Neural progenitor cell (in vitro differentiated cells): ENCODE measurements around the gene RBM45. TPM values are rescaled to one million over a fixed set of nuclear protein-coding genes. Genes with fewer than 3 reads are reported as not detected.
A peak's percentile ranks its signal among the peaks of the same experiment; 100 is the strongest.

Experiments used
- DNase-seq: peaks from one replicate; pipeline ENCODE4 v3.0.0-alpha.2; 2016; ENCODE audit warnings: low spot score
- H2AFZ ChIP-seq: fragments of 200-600 bp; sonication (generic); replicated peaks from 2 replicates; pipeline ENCODE4 v1.6.1; 2016; ENCODE audit warnings: antibody characterized with exemption
- H3F3A ChIP-seq: fragments of 200-600 bp; sonication (generic); 2 replicates; pipeline ENCODE4 v1.6.1; 2016; ENCODE audit warnings: antibody characterized with exemption, low read depth
- H3K27ac ChIP-seq: fragments of 200-600 bp; sonication (generic); 2 replicates; pipeline ENCODE4 v1.5.1; 2016; ENCODE audit warnings: mild to moderate bottlenecking
- H3K27me3 ChIP-seq: fragments of 200-600 bp; sonication (generic); 2 replicates; pipeline ENCODE4 v1.6.1; 2016; ENCODE audit warnings: mild to moderate bottlenecking, moderate library complexity
- H3K36me3 ChIP-seq: fragments of 200-600 bp; sonication (generic); 2 replicates; pipeline ENCODE4 v1.5.1; 2016
- H3K4me1 ChIP-seq: fragments of 200-600 bp; sonication (generic); 2 replicates; pipeline ENCODE4 v1.6.1; 2016; ENCODE audit warnings: mixed run types
- H3K4me2 ChIP-seq: fragments of 200-600 bp; sonication (generic); 2 replicates; pipeline ENCODE4 v1.6.1; 2016
- H3K4me3 ChIP-seq: fragments of 200-600 bp; sonication (generic); 2 replicates; pipeline ENCODE4 v1.5.1; 2016
- H3K79me2 ChIP-seq: fragments of 200-600 bp; sonication (generic); 2 replicates; pipeline ENCODE4 v1.6.1; 2016; ENCODE audit warnings: low read depth
- H3K9ac ChIP-seq: fragments of 200-600 bp; sonication (generic); 2 replicates; pipeline ENCODE4 v1.6.1; 2016
- H3K9me3 ChIP-seq: fragments of 200-600 bp; sonication (generic); 2 replicates; pipeline ENCODE4 v1.5.1; 2016; ENCODE audit warnings: low read depth
- H4K20me1 ChIP-seq: fragments of 200-600 bp; sonication (generic); 2 replicates; pipeline ENCODE4 v1.6.1; 2016; ENCODE audit warnings: low read depth
- H3K27ac Mint-ChIP-seq: 3 replicates; pipeline ENCODE4 v1.8.0; 2021; ENCODE audit warnings: mixed read lengths
- H3K27me3 Mint-ChIP-seq: 2 replicates; pipeline ENCODE4 v1.8.0; 2022; ENCODE audit warnings: low read depth, mild to moderate bottlenecking, inconsistent platforms, moderate library complexity, mixed read lengths; ENCODE audit not compliant: insufficient read depth
- H3K36me3 Mint-ChIP-seq: 3 replicates; pipeline ENCODE4 v1.8.0; 2021; ENCODE audit warnings: mixed read lengths
- H3K4me1 Mint-ChIP-seq: 3 replicates; pipeline ENCODE4 v1.8.0; 2021; ENCODE audit warnings: mixed read lengths
- H3K4me3 Mint-ChIP-seq: 3 replicates; pipeline ENCODE4 v1.8.0; 2021; ENCODE audit warnings: mild to moderate bottlenecking, moderate library complexity, mixed read lengths
- H3K9me3 Mint-ChIP-seq: 3 replicates; pipeline ENCODE4 v1.8.0; 2020; ENCODE audit warnings: mixed read lengths
- EZH2 ChIP-seq: fragments of 200-600 bp; sonication (generic); IDR thresholded peaks from 2 replicates; pipeline ENCODE4 v1.6.1; 2017; ENCODE audit warnings: antibody characterized with exemption, mild to moderate bottlenecking, moderate library complexity
- EZH2phosphoT487 ChIP-seq: fragments of 200-600 bp; sonication (generic); IDR thresholded peaks from 2 replicates; pipeline ENCODE4 v1.6.1; 2017; ENCODE audit warnings: antibody characterized with exemption
- total RNA-seq: library from RNA; depleted of rRNA; stranded (reverse); fragments of >200 nt; gene quantifications from 2 replicates; pipeline ENCODE4 v1.2.3, GENCODE V29; 2015; ENCODE audit warnings: low replicate concordance
- TF ChIP-seq, protein P1 (sequence below): fragments of 200-600 bp; sonication (generic); IDR thresholded peaks from 2 replicates; pipeline ENCODE4 v1.5.1; 2017; ENCODE audit warnings: antibody characterized with exemption, mild to moderate bottlenecking

Gene RBM45, protein sequence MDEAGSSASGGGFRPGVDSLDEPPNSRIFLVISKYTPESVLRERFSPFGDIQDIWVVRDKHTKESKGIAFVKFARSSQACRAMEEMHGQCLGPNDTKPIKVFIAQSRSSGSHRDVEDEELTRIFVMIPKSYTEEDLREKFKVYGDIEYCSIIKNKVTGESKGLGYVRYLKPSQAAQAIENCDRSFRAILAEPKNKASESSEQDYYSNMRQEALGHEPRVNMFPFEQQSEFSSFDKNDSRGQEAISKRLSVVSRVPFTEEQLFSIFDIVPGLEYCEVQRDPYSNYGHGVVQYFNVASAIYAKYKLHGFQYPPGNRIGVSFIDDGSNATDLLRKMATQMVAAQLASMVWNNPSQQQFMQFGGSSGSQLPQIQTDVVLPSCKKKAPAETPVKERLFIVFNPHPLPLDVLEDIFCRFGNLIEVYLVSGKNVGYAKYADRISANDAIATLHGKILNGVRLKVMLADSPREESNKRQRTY
- 12.6 and 23.0 TPM in 2 replicates for total RNA-seq

DNA sequence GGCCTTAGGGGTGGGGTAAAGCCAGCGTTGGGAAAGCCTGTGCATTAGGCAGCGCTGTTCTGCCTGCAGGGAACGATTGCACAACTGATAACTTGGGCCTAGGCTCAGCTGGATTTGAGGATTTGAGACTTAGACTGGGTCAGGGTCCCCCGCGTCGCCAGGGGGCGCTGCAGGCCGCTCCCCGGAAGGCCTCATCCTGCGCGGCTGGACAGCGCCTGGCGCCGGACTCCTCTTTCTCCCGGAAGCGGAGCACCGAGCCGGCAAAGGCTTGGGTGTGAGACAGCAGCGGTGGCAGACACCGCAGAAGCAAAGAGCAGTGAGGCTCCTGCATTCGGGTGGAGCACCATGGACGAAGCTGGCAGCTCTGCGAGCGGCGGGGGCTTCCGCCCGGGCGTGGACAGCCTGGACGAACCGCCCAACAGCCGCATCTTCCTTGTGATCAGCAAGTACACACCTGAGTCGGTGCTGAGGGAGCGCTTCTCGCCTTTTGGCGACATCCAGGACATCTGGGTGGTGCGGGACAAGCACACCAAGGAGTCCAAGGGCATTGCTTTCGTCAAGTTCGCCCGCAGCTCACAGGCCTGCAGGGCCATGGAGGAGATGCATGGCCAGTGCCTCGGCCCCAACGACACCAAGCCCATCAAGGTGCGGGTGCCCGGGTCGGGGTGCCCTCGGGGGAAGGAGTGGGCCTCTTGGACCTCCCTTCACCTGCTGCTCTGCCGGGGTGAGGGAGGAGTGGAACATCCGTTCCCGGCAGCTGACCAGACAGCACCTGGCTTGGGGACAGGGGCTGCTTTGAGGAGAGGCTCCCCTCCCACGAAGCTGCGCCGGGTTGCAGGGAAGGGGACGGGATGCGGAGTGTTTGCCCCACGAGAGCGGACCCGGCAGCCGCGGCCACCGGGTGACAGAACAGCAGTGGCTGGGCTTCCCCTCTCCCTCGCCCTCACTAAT lies at the start of gene RBM45:
Gene RBM45, plus strand, starts transcription at position 236 of the 951 bp plus-strand sequence. Its CDS starts 110 bp downstream, at position 346.
- peak within 1 kb of the TSS; percentile 96 for H3K4me3 ChIP-seq
- H3K9me3 ChIP-seq = no peaks in the 10 kb centered on the region
- no peaks in the 10 kb centered on the region for H3K27me3 ChIP-seq
- H3K4me2 ChIP-seq = peak within 1 kb of the TSS; percentile 96
- H3K27me3 Mint-ChIP-seq = peaks cover 6% of the 10 kb centered on the region
- H4K20me1 ChIP-seq = no peaks in the 10 kb centered on the region
- H3K9ac ChIP-seq = peak within 1 kb of the TSS; percentile 46
- peak within 1 kb of the TSS; percentile 99 for H2AFZ ChIP-seq
- H3K4me1 ChIP-seq = peaks cover 5% of the 10 kb centered on the region
- TF ChIP-seq, protein P1, sequence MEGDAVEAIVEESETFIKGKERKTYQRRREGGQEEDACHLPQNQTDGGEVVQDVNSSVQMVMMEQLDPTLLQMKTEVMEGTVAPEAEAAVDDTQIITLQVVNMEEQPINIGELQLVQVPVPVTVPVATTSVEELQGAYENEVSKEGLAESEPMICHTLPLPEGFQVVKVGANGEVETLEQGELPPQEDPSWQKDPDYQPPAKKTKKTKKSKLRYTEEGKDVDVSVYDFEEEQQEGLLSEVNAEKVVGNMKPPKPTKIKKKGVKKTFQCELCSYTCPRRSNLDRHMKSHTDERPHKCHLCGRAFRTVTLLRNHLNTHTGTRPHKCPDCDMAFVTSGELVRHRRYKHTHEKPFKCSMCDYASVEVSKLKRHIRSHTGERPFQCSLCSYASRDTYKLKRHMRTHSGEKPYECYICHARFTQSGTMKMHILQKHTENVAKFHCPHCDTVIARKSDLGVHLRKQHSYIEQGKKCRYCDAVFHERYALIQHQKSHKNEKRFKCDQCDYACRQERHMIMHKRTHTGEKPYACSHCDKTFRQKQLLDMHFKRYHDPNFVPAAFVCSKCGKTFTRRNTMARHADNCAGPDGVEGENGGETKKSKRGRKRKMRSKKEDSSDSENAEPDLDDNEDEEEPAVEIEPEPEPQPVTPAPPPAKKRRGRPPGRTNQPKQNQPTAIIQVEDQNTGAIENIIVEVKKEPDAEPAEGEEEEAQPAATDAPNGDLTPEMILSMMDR = peak; percentile 97
- peak; percentile 26 for TF ChIP-seq EZH2phosphoT487
- no peak for TF ChIP-seq EZH2
- no peak within 1 kb of the TSS for H3K27ac ChIP-seq
- peaks cover 11% of the 10 kb centered on the region for H3K4me1 Mint-ChIP-seq
- peaks cover 5% of the 10 kb centered on the region for H3F3A ChIP-seq
- peaks cover 5% of the 10 kb centered on the region for H3K79me2 ChIP-seq
- peak; percentile 96 for DNase-seq
- H3K36me3 Mint-ChIP-seq = no peaks in the 10 kb centered on the region
- no peaks in the 10 kb centered on the region for H3K9me3 Mint-ChIP-seq
- no peaks in the 10 kb centered on the region for H3K36me3 ChIP-seq
- H3K4me3 Mint-ChIP-seq = peak within 1 kb of the TSS; percentile 94
- H3K27ac Mint-ChIP-seq = peak within 1 kb of the TSS; percentile 66

DNA sequence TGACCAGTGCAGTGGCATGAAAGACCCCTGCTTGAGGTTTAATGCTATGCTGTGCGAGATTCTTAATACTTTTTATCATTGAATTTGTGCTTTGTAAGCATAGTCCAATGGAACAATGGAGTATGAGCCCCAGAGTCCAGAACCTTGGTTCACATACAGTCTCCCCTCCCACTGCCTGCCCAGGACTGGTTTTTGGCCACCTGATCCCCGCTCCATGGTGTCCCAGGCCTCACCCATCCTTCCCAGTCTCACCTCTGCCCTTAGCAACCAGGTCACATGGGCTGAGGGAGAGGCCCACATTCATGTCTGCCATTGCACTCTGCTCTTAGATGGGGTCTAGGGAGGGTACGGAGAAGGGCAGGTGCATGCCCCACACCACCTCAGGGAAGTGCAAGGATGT lies 45.9 kb upstream of the RBM45 start:
- Mint-ChIP-seq H3K27ac (no peak overlapping the region), H3K4me3 (no peak overlapping the region), H3K27me3 (no peaks in the 10 kb centered on the region), H3K9me3 (no peaks in the 10 kb centered on the region), H3K4me1 (peaks cover 10% of the 10 kb centered on the region), H3K36me3 (no peaks in the 10 kb centered on the region)
- Histone ChIP-seq H4K20me1 (no peaks in the 10 kb centered on the region), H3K9me3 (no peaks in the 10 kb centered on the region), H3K4me3 (no peak overlapping the region), H3K4me2 (no peak overlapping the region), H3K9ac (no peak overlapping the region), H3K79me2 (no peaks in the 10 kb centered on the region), H3K27me3 (peaks cover 25% of the 10 kb centered on the region), H2AFZ (no peak overlapping the region), H3F3A (no peaks in the 10 kb centered on the region), H3K4me1 (no peaks in the 10 kb centered on the region), H3K27ac (no peak overlapping the region), H3K36me3 (no peaks in the 10 kb centered on the region)
- no peak for DNase-seq
- no peak for TF ChIP-seq EZH2
- TF ChIP-seq, protein P1 = no peak
- no peak for TF ChIP-seq EZH2phosphoT487

DNA sequence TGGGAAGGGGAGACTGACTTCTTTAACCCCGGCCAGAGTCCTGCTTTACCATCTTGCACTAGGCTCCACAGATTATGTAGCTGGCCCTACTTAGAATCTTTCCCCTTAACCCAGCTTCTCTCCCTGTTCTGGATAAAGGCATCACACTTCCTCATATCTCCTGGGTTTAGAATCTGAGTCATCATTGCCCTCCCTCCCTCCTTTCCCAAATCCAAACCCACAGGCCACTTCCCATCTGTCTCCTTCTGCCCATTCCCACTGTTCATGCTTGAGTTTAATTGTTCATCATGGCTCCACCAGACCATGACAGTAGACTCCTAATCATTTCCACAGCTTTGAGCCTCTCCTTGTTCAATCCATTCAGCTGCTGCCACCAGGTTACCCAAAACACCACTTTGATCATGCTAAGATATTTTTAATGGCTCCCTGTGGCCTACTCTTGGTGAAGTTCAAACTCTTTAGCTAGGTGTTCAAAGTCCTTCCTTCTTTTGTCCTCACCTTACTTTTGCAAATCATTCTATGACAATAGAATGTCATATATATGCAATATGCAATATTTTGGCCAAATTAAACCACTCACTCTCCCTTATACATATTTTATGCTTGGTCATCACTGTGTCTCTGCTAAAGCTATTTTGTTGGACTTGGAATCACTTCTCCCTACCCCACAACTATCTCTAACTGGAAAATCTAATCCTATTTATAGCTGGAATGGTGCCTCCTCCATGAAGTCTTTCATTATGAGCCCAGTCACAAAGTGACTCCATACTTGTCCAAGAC lies 45.2 kb upstream of the RBM45 start:
- Histone ChIP-seq H3K4me1 (no peaks in the 10 kb centered on the region), H3K27me3 (peaks cover 32% of the 10 kb centered on the region), H3F3A (no peaks in the 10 kb centered on the region), H3K27ac (no peak overlapping the region), H3K9ac (no peak overlapping the region), H4K20me1 (no peaks in the 10 kb centered on the region), H3K79me2 (no peaks in the 10 kb centered on the region), H3K4me2 (no peak overlapping the region), H3K4me3 (no peak overlapping the region), H3K9me3 (no peaks in the 10 kb centered on the region), H3K36me3 (no peaks in the 10 kb centered on the region), H2AFZ (no peak overlapping the region)
- Mint-ChIP-seq H3K36me3 (no peaks in the 10 kb centered on the region), H3K9me3 (no peaks in the 10 kb centered on the region), H3K4me3 (no peak overlapping the region), H3K27ac (no peak overlapping the region), H3K27me3 (no peaks in the 10 kb centered on the region), H3K4me1 (peaks cover 5% of the 10 kb centered on the region)
- TF ChIP-seq, protein P1 = no peak
- no peak for TF ChIP-seq EZH2
- TF ChIP-seq EZH2phosphoT487 = no peak
- no peak for DNase-seq
